ENCODE results near the gene SYNPR.

DNA sequence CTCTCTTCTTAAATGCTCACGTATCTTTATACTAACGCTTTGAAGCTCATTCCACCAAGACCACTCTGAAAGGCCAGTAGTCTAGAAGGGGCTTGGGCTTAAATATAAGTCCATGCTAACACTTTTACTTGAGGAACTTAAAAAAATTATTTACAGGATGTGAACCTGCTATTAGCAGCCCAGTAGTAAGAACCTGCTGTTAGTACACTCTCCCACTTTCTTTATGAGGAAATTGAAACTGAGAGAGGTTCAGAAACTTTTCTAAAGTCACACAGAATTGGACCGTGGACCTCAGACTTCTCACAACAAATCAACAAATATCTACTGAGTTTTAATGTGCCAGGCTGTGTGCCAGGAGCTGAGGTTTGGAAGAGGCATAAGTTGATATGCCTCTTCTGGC, 53.4 kb downstream of the SYNPR start:
- TF ChIP-seq POLR2A (IDR thresholded peaks at IDR 0.05): no peak
- TF ChIP-seq, protein P1, sequence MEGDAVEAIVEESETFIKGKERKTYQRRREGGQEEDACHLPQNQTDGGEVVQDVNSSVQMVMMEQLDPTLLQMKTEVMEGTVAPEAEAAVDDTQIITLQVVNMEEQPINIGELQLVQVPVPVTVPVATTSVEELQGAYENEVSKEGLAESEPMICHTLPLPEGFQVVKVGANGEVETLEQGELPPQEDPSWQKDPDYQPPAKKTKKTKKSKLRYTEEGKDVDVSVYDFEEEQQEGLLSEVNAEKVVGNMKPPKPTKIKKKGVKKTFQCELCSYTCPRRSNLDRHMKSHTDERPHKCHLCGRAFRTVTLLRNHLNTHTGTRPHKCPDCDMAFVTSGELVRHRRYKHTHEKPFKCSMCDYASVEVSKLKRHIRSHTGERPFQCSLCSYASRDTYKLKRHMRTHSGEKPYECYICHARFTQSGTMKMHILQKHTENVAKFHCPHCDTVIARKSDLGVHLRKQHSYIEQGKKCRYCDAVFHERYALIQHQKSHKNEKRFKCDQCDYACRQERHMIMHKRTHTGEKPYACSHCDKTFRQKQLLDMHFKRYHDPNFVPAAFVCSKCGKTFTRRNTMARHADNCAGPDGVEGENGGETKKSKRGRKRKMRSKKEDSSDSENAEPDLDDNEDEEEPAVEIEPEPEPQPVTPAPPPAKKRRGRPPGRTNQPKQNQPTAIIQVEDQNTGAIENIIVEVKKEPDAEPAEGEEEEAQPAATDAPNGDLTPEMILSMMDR (IDR thresholded peaks at IDR 0.05): no peak

Measured in right lobe of liver (tissue), 4 donors.